Esophagus squamous epithelium (tissue), 4 donors: Measurements from ENCODE around the gene DIS3L2.

Source experiments
- CTCF ChIP-seq, 6 experiments: fragments of 450-650 bp in 4 of 6; fragments of 200-600 bp in 2 of 6; sonication (generic) in 2 of 6; IDR thresholded peaks; one replicate each; pipeline ENCODE4 v1.5.1; 2016 to 2019; ENCODE audit warnings: antibody characterized with exemption in 6 of 6, mild to moderate bottlenecking in 4 of 6, moderate library complexity in 4 of 6
- POLR2A ChIP-seq, 4 donors: fragments of 450-650 bp; IDR thresholded peaks; one replicate each; pipeline ENCODE4 v1.6.1; 2017; ENCODE audit warnings: antibody characterized with exemption in 4 of 4, mild to moderate bottlenecking in 4 of 4, moderate library complexity in 3 of 4

DNA sequence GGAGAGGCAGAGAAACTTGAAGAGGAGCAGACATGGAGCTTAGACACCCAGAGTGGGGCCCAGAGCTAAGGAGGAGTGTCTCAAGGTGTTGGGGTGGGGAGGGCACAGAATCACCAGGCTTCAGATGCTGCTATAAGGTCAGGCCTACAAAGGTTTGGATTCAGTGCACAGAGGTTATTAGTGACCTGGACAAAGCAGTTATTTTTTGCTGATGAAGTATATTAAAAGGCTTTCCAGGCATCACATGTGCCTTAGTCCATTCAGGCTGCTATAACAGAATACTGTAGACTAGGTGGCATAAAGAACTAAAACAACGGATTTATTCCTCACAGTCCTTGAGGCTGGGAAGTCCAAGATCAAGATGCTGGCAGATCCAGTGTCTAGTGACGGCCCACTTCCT lies 271.4 kb downstream of the DIS3L2 start:
- TF ChIP-seq CTCF (IDR thresholded peaks at IDR 0.05) (no peak), POLR2A (IDR thresholded peaks at IDR 0.05) (no peak)
